Measurements from ENCODE around the gene LTB.

Gene LTB

DNA sequence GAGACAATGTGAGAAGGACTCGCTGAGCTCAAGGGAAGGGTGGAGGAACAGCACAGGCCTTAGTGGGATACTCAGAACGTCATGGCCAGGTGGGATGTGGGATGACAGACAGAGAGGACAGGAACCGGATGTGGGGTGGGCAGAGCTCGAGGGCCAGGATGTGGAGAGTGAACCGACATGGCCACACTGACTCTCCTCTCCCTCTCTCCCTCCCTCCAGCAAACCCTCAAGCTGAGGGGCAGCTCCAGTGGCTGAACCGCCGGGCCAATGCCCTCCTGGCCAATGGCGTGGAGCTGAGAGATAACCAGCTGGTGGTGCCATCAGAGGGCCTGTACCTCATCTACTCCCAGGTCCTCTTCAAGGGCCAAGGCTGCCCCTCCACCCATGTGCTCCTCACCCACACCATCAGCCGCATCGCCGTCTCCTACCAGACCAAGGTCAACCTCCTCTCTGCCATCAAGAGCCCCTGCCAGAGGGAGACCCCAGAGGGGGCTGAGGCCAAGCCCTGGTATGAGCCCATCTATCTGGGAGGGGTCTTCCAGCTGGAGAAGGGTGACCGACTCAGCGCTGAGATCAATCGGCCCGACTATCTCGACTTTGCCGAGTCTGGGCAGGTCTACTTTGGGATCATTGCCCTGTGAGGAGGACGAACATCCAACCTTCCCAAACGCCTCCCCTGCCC, 5.2 kb downstream of the LTB start:
- DNase-seq (ENCODE audit: low read depth in 2 of 2, low spot score in 1 of 2): no peak

- no peak for DNase-seq (ENCODE audit: low read depth in 2 of 2, low spot score in 1 of 2)
Observed at GRCh38 chr6:31575952-31576685, 6.1 kb downstream of the LTB start.

DNA sequence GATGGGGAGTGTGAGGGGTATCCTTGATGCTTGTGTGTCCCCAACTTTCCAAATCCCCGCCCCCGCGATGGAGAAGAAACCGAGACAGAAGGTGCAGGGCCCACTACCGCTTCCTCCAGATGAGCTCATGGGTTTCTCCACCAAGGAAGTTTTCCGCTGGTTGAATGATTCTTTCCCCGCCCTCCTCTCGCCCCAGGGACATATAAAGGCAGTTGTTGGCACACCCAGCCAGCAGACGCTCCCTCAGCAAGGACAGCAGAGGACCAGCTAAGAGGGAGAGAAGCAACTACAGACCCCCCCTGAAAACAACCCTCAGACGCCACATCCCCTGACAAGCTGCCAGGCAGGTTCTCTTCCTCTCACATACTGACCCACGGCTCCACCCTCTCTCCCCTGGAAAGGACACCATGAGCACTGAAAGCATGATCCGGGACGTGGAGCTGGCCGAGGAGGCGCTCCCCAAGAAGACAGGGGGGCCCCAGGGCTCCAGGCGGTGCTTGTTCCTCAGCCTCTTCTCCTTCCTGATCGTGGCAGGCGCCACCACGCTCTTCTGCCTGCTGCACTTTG, 6.8 kb downstream of the LTB start, which contains the start of gene TNF:
Gene TNF, plus strand, starts transcription at position 231 of the 567 bp plus-strand sequence. Its CDS starts 177 bp downstream, at position 408.
- DNase-seq (ENCODE audit: low read depth in 2 of 2, low spot score in 1 of 2): peak in 1 of 2 donors; percentile 66

DNA sequence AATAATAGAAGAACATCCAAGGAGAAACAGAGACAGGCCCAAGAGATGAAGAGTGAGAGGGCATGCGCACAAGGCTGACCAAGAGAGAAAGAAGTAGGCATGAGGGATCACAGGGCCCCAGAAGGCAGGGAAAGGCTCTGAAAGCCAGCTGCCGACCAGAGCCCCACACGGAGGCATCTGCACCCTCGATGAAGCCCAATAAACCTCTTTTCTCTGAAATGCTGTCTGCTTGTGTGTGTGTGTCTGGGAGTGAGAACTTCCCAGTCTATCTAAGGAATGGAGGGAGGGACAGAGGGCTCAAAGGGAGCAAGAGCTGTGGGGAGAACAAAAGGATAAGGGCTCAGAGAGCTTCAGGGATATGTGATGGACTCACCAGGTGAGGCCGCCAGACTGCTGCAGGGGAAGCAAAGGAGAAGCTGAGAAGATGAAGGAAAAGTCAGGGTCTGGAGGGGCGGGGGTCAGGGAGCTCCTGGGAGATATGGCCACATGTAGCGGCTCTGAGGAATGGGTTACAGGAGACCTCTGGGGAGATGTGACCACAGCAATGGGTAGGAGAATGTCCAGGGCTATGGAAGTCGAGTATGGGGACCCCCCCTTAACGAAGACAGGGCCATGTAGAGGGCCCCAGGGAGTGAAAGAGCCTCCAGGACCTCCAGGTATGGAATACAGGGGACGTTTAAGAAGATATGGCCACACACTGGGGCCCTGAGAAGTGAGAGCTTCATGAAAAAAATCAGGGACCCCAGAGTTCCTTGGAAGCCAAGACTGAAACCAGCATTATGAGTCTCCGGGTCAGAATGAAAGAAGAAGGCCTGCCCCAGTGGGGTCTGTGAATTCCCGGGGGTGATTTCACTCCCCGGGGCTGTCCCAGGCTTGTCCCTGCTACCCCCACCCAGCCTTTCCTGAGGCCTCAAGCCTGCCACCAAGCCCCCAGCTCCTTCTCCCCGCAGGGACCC, 7.8 kb downstream of the LTB start:
- DNase-seq (ENCODE audit: low read depth in 2 of 2, low spot score in 1 of 2): no peak

DNA sequence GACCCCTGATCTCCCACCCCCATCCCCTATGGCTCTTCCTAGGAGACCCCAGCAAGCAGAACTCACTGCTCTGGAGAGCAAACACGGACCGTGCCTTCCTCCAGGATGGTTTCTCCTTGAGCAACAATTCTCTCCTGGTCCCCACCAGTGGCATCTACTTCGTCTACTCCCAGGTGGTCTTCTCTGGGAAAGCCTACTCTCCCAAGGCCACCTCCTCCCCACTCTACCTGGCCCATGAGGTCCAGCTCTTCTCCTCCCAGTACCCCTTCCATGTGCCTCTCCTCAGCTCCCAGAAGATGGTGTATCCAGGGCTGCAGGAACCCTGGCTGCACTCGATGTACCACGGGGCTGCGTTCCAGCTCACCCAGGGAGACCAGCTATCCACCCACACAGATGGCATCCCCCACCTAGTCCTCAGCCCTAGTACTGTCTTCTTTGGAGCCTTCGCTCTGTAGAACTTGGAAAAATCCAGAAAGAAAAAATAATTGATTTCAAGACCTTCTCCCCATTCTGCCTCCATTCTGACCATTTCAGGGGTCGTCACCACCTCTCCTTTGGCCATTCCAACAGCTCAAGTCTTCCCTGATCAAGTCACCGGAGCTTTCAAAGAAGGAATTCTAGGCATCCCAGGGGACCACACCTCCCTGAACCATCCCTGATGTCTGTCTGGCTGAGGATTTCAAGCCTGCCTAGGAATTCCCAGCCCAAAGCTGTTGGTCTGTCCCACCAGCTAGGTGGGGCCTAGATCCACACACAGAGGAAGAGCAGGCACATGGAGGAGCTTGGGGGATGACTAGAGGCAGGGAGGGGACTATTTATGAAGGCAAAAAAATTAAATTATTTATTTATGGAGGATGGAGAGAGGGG, 8.8 kb downstream of the LTB start:
- DNase-seq (ENCODE audit: low read depth in 2 of 2, low spot score in 1 of 2): no peak

GRCh38 chr6:31572041-31572911, 9.9 kb downstream of the LTB start, which contains the start of gene LTA:
LTA (plus strand) TSS chr6:31572289; CDS start chr6:31572743, 454 bp downstream.
- DNase-seq (ENCODE audit: low read depth in 2 of 2, low spot score in 1 of 2): peak in 1 of 2 donors; percentile 54

DNA sequence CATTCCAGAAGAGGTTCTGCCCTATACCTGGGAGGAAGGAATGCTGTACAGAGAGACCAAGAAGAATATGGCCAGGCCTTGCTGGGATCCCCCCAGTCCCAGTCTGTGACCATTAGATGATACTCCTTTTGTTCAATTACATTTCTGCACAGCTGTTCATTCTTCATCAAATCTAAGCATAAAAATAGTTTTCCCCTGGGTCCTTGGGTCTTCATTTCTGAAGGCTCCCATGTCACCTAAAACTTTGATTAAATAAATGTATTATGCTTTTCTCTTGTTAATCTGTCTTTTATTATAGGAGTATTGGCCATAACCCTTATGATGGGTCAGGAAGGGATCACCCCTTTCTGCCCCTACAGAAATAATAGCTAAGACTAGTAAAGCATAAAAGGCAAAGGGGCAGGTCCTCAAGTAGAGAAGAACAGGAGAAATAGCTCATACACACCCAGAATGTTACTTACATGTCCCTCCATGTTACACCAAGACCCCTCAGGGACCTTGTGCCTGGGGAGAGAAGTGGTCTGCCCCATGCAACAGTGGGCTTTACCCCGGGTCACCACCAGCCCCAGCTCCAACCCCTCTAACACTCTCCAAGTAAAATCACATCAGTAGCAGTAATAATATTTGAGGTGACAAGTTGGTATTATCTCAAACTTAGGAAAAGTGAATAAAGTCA, 12.2 kb downstream of the LTB start:
- no peak for DNase-seq (ENCODE audit: low read depth in 2 of 2, low spot score in 1 of 2)

GRCh38 chr6:31568537-31568961, 13.7 kb downstream of the LTB start:
- DNase-seq (ENCODE audit: low read depth in 2 of 2, low spot score in 1 of 2): no peak

DNA sequence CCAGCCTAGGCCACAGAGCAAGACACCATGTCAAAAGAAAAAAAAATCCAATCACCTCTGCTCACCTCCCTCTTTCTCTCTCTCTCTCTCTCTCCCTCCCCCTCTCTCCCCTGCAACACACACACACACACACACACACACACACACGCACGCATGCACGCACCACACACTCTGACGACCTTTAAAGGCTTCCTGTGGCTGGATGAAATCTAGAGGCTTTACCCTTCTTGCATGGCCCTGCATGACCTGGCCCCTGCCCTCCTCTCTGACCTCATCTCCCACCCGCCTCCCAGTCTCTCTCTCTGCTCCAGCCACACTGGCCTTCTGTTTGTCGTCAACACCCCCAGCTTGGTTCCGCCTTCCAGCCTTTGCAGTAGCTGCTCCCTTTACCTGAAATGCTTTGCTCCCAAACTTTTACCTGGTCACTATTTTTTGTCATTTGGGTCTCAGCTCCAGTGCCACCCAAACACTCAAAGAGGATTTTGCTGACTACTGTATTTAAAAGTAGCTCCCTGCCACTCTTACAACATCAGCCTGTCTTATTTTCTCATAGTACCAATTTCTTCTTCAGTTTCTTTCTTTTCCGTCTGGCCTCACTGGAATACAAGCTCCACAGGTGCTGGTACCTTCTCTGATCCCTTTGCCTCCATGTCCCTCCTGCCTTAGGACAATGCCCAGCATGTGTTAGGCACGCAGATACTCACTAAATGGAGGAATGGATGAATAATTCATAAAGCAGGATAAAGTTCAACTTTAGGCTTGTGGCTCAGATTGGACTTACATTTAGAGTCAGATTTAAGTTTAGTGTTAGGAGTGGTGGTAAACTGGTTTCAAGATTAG, 14.5 kb downstream of the LTB start:
- DNase-seq (ENCODE audit: low read depth in 2 of 2, low spot score in 1 of 2): no peak

DNA sequence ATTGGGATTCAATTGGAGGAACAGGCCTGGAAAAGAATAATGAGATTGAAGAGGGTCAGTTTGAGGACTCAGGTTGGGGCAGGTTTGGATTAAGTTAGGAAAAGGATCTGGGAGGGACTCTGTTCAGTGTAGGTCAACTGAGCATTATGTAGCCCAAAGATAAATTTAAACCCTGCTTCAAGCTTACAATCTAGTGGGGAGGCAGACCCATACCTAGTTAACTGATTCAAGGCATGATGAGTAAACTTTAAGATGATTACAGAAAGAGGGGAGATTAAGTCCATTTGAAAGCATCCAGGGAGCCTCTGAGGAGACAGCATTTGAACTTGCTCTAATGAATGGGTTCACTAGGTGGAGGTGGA, 21.5 kb downstream of the LTB start:
- no peak for DNase-seq (ENCODE audit: low read depth in 2 of 2, low spot score in 1 of 2)

- no peak for DNase-seq (ENCODE audit: low read depth in 2 of 2, low spot score in 1 of 2)
Observed at GRCh38 chr6:31559958-31560696, 22.1 kb downstream of the LTB start.

- no peak for DNase-seq (ENCODE audit: low read depth in 2 of 2, low spot score in 1 of 2)
Observed at GRCh38 chr6:31559606-31559957, 22.6 kb downstream of the LTB start.

DNA sequence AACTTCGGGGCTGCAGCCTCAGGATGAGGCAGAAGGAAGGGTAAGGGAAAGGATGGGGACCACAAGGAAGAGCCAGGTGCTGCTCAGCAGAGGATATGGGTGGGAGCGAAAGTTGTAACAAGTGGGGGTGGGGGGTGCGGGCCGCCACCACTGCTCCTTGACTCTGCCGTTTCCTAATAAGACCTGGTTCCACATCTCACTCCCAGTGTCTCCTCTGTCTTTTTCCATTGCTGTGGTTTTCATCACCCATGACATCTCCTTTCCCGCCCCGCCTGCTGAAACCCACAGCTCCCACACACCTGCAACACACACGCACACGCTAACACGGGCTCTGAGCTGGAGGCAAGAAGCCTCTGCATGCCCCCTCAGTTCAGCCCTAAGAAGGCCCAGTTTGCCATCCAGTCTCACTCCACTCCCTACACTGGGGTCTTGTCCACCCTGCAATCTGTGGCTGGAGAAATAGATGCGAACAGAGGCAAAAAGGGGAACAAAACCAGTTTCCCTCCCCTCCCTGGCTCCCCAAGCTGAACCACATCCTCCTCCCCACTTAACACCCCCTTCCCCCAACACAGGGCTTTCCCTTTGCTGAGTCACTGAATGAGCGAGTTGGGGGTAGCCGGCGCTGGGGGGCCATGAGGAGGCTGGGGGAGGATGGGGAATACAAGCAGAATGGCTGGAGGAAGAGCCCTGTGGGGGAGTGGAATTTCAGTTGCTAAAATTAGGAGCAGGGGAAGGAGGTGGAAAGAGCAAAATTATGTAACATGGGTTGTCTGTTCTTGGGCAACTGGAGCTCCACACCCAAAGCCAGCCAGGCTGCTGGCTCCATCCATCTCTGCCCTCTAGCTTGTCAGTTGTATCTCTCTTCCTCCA, 23.4 kb downstream of the LTB start:
- DNase-seq (ENCODE audit: low read depth in 2 of 2, low spot score in 1 of 2): peak in 1 of 2 donors; percentile 46

- DNase-seq (ENCODE audit: low read depth in 2 of 2, low spot score in 1 of 2): no peak
Observed at GRCh38 chr6:31558318-31558625, 24.0 kb downstream of the LTB start.

- no peak for DNase-seq (ENCODE audit: low read depth in 2 of 2, low spot score in 1 of 2)
Observed at GRCh38 chr6:31557443-31558317, 24.5 kb downstream of the LTB start.

Measured in stimulated activated CD8-positive, alpha-beta memory T cell treated with anti-CD3 and anti-CD28 coated beads, Interleukin-4, amount 100 ng/mL, for 1 hour (primary cell).